Activated naive CD4-positive, alpha-beta T cell treated with Interleukin-2 at 50 U/mL for 16 hours (primary cell): ENCODE results near the gene RPS6KA4.

Experiments
- DNase-seq: peaks from one replicate; pipeline ENCODE4 v3.0.0-alpha.2; 2020

Gene RPS6KA4

DNA sequence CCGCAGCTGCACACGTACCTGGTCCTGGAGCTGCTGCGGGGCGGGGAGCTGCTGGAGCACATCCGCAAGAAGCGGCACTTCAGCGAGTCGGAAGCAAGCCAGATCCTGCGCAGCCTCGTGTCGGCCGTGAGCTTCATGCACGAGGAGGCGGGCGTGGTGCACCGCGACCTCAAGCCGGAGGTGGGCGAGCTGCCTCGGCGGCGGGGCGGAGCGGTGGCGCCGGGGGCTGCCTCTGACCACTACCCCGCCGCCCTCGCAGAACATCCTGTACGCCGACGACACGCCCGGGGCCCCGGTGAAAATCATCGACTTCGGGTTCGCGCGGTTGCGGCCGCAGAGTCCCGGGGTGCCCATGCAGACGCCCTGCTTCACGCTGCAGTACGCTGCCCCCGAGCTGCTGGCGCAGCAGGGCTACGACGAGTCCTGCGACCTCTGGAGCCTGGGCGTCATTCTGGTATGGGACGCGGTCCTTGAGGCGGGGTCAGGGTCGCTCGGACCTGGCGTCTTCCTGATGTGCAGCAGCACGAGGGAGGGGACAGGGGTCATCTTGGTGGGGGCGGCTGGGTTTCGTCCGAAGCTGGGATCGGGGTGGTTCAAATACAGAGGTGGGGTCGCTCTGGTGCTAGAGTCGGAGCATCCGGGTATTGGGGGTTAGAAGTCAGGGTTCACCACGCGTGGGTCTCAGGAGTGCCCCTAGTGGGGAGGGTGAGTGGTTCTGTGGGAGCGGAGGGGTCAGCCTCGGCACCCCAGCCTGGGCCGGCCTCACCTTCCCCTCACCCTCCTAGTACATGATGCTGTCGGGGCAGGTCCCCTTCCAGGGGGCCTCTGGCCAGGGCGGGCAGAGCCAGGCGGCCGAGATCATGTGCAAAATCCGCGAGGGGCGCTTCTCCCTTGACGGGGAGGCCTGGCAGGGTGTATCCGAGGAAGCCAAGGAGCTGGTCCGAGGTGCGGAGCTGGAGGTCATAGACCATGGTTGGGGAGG lies 10.8 kb downstream of the RPS6KA4 start:
- no peak for DNase-seq

DNA sequence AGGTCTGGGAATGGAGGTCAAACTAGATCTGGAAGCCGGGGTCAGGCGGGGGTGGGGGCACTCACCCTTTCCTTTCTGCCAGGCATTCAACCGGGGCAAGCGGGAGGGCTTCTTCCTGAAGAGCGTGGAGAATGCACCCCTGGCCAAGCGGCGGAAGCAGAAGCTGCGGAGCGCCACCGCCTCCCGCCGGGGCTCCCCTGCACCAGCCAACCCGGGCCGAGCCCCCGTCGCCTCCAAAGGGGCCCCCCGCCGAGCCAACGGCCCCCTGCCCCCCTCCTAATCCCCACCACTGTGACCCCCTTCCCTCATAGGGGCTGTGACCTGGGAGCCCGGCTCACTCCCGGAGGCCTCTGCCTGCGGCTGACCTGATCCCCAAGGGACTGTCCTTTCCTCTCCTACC lies 12.2 kb downstream of the RPS6KA4 start:
- DNase-seq = no peak

DNA sequence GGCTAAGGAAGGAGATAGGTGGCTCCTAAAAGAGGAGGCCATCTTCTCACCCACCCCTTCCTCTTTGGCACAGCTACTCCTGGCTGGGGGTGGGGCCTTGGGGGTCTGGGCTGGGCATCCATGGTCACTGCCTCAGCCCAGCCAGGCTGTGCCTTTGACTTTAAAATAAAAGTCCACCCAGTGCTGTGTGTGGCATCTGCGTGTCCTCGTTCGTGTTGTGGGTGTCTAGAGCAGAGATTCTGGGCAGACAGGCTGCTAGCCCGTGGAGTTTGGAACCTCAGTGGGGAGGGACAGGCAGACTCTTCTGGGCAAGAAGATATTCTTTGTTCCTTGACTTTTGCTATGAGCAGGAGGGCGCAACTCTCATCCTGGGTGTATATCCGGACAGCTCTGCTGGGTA lies 13.1 kb downstream of the RPS6KA4 start:
- no peak for DNase-seq

DNA sequence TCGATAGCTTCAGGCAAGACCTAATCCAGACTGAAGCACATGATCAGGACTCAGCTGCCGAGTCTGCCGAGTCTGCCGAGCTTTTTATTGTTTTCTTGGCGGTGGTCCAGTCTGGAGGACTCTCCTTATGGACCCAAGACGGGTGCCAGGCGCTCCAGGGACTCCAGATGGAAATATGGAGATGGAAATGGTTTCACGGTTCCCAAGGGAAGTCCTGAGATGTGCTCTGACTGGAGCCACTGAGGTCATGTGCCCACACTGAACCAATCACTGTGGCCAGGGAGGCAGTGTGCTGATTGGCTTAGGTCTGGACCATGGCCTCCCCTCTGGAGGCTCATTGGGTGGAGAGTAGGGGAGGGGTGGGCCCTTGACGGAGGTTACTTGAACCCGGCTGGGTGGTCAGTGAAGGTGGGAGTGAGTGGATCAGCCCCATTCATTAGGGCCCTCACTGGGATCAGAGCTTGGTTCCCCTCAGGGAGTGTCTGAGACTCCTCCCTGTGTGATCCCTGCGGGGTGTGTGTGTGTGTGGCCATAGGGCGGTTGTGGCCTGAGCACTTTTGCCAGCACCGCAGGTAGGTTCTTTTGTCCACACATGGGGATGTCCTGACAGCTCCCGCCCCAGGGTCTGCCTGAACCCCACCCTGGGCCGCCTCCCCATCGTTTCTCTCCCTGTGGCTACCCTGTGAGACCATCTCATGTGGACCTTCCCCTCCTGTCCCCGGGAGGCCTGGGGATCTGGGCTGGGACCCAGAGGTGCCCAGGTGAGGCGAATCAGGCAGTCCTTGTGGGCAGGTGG lies 14.0 kb downstream of the RPS6KA4 start:
- DNase-seq = no peak

DNA sequence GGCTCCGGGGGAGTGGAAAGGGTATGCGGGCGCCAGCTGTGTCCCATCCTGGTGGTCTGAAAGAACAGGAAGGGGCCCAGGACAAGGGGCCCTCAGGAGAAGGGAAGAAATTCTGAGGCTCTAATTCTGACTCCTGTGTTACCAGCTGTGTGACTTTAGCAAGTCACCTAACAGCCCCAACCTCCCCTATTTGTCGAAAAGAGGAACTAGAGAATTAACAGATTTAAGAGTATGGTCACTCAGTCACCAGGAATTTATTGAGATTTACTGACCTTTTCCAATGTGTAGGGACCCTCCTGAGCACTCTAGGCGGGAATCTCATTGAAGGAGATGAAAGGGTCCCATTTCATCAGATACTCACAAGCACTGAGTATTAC lies 14.6 kb downstream of the RPS6KA4 start:
- no peak for DNase-seq

DNA sequence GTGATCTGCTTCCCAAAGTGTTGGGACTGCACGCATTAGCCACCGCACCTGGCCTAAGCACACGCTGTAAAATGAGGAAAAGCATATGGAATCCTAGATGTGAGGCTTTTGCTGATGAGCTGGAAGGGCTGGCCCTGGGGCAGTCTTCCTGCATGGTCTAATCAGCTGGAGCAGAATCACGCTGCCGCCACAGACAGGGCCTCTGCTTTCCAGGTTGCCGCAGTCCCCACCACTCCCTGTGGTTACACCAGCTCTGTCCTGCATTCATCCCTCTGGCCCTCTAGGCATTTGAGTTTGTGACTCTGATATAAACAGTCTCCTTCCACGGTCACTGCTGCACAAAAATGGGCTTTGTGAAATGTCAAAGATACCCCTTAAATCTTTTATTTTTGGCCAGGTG lies 17.1 kb downstream of the RPS6KA4 start:
- no peak for DNase-seq

DNA sequence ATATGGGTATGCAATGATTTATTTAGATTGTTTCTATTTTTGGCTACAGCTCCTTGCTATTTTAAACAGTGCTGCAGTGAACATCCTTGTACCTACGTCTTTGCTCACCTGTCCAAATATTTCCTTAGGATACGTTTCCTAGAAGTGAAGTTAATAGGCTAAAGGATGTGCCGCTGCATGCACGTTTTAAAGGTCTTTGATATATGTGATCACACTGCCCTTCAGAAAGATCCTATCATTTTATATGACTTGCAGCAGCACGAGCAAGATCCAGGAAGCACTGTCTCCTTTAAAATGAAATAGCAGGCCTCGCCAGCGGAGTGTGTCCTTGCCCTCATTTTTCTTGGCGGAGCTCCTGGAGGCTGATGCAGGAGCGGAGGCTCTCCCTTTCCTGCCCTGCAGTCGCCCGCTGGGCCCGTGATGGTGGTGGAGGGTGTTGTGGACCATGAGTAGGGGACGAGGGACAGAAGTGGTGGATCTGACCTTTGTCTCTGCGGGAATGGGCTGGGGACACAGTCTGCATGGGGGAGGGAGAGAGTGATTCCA lies 19.4 kb downstream of the RPS6KA4 start:
- DNase-seq = no peak

DNA sequence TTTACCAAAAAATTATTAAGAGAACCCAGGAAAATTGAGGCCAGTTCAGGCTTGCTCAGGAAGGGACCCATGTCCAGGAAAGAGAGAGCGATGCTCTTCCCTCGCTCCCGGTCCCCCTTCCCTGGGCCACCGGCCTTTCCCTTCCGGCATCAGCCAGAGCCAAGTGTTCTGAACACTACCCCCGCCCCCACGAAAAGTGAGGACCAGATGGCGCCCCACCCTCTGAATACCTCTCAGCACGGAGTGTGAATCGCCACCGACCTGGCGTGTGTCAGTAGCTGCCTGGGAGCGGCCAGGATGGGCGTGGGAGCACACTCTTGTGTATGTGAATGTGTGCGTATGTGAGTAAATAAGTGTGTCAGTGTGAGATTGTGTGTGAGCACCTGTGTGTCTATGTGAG lies 20.2 kb downstream of the RPS6KA4 start:
- no peak for DNase-seq

DNA sequence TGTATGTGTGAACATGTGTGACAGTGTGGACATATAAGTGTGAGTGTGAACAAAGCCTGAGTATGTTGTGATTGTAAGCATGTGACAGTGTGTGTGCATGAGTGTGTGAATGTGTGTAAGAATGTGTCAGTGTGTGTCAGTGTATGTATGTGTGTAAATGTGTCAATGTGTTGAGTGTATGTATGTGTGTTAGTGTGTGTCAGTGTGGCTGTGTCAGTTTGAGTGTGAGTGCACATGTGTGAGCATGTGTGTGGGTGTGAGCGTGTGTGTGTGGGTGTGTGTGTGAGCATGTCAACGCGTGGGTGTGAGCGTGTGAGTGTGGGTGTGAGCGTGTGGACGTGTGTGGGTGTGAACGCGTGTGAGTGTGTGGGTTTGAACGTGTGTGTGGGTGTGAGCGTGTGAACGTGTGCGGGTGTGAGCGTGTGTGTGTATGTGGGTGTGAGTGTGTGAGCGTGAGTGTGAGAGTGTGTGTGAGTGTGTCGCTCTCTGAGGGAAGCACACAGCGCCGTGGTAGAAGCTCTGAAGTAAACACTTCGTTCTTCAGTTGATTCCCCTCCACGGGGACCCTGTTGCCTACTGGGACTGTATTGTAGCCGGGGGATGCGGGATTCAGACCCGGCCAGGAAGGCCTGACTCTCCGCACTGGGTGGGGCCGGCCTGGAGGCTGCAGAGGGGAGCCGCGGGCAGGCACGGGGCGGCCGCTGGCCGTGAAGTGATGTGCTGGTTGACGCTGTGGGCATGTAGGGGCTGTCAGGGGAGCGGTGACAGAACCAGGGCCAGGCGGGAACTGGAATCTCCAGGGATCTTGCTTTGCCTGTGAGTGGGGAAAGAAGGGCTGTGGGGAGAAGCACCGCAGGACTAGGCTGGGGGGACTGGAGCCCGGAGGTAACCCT lies 21.1 kb downstream of the RPS6KA4 start:
- no peak for DNase-seq

DNA sequence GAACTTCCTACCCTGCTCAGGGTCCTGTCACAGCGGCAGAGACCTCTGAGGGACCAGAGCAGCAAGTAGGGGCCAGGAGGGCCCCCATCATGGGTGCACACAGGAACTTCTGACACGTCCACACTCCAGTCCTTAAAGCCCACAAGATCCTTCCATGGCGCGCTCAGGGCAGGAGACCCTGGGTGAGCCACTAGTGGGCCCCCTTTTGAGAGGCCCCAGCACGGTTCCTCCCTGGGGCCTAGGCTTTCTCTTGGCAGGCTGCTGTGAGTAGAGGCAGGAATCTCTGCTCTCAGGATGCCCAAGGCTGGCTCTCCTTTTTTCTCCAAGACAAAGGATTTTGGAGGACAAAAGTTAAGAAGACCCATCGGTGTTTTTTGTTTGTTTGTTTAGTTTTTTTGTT lies 22.4 kb downstream of the RPS6KA4 start:
- no peak for DNase-seq

DNA sequence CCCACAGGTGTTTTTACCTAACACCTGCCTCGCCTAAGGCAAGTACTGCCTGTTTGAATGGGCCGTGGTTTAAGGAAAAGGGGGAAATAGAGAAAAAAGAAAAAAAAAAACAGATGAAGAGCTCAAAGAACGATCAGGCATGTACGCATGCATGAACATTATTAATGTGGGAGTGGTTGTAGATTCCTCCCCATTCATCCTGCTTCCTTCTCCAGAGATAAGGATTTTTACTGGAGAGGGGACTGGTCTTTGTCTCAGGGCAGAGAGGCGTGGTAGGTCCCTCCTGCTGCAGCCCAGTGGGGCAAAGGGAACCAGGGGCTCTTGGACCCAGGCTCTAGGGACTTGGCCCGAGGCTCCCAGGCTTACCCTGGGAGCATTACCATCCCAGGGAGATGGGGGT lies 23.1 kb downstream of the RPS6KA4 start:
- no peak for DNase-seq

DNA sequence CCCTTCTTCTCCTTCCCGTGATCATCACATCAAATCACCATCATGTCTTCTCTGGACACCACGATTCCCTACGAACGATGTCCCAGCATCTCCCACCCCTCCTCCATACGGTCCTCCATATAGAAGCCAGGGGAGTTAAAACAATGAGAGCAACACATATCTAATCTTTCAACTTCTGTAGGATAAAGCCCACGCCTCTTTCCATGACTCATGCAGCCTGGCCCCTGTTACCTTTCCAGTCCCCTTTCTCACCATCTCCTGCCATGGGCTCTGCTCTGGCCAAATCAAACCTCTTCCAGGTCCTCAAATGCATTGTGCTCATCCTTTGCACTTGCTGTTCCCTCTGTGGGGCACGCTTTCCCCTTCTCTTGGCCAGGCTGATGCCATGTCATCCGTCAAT lies 23.6 kb downstream of the RPS6KA4 start:
- no peak for DNase-seq

DNA sequence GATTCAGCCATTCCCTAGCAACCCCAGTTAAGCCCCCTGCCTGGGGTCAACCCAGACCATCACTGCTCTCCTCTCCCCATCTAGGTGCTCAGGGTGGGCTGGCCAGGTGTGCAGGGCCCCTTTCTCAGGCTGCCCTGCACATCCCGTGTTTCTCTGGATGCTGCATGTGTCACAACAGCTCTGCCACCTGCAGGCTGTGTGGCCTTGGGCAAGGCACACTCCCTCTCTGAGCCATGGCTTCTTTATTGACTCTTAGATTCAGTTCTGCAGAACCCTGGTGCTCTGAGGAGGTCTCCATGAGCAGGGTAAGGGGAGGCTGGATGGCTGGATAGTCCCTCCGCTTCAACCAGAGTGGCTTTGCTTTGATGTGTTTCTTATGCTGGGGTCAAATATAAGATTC lies 24.6 kb downstream of the RPS6KA4 start:
- DNase-seq = no peak

DNA sequence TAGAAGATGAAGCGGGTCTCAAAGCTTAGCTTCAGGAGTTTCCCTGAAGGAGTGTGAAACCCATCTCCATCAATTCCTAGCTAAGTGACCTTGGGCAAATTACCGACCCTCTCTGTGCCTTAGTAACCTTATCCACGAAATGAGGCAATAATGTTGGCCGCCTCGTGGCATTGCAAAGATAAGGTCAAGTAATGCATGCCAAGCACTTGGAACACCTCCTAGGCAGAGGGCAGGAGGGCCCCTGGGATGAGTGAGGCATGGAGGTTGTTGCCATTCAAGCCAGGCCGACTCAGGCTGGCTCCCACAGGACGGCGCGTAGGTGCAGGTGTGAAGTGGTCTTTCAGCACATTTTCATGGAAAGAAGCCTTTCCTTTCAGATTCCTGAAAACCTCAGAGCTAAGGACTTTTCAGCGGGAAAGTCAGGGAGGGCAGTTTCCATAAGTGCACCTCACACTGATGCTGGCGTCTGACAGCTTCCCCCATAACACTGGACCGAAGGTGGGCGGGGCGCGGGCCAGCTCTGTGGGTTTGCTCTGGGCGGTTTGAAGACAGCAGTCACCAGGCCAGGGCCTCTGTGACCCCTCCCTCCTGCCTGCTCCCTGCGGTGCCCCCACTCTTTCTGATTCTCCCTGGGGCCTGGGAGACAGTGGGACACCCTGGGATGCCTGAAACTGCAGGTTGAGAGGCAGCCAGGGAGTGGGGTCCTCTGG lies 25.2 kb downstream of the RPS6KA4 start:
- DNase-seq = no peak

DNA sequence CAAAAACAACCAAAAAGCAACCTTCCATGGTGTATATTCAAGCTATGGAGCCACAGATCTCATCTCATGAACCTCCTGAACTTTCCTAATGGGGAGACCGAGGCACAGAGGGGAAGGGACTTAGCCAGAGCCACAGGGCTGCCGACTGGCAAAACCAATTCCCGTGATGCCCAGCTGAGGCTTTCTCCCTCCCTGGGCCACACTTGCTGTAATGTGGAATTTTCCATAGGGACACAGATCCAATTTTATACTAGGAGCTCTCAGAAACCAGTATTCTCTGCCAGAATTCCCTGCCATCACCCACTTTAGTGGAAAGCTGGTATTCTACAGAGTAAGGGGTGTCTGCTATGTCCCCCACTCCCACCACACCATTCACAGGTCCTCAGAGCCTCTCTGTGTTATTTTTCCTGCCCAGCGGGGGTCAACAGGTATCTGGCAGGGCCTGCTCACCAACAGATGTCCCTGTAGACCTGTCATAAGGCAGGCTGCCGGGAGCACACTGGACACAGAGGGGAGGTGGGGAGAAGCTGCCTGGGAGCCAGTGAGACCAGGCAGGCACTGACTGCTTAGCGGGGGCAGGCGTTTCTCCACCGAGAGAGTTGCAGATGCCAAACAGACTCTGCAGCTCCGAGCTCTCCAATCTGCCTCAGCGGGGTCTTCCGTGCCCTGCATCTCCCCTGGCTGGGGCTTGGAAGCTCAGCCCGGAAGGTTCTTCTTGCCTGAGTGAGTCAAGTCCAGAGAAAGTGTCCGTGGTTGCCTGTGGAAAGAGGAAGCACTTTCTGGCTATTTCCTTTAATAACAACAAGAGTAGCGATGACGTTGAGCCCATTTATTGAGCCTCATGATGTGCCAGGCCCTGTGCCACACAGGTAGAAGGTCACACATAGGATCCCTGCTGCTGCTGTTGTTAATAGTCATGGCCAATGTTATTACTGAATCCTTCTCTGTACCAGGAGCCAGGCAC lies 26.3 kb downstream of the RPS6KA4 start:
- DNase-seq = no peak

DNA sequence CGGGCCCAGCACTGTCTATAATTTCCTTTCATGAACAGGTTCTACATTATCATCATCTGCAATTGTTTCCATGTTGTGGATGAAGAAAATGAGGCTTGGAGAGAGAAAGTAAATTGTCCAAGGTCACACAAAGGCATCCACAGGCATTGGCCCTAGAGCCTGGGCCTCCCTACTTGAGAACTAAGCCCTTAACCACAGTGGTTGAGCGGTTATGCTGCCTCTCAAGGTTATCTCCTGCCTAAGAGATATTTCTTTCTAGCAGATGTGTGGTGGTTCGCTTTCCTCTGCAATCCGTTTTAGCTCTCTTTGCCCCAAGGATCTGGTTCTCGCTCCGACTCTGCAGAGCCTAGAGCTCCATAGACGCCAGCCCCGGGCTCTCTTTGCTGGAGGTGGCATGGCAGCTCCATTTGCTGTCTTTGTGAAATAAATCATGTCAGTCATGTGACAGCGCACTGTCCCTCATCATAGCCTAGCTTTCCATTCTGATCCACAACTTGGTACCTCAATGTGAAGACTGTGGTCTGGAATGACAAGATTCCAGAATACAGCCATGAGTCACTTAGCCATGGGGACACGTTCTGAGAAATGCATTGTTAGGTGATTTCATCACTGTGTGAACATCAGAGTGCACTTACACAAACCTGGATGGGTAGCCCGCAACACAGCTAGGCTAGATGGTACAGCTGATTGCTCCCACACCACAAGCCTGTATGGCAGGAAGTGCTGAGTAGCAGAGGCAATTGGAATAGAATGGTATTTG lies 27.2 kb downstream of the RPS6KA4 start:
- DNase-seq = no peak

DNA sequence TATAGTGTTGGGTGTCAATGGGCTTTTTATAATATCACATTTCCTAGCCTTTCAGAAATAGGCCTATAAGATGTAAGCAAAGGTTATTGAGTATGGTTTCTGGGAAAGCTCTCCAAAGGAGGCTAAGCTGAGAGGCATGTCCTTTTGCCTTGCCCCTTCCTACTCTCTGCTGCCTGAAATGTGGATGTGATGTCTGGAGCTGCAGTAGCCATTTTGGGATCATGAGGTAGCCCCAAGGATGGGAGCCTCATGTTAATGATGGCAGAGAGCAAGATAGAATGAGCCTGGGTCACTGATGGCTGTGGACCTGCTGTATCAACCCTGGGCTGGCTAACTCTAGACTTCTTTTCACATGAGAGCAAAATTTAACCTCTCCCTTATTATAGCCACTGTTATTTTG lies 29.0 kb downstream of the RPS6KA4 start:
- DNase-seq = no peak

DNA sequence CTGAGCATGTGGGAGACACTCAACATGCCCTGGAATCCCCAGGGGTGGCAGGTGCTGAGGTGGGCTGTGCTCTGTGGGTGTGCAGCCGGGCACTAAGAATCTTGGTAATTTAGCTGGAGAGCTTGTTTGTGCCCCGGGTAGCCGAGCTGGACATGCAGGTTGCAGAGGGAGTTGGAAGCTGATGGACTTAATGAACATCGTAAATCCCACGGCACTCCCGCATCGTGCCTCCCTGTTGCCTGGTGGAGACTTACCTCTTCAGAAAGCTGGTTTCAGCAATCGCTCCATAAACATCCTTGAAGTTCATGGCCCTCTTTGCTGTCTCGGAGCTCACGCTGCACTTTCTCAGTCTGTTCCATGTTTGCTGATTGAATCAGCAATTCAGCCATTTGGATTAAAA lies 29.9 kb downstream of the RPS6KA4 start:
- no peak for DNase-seq

DNA sequence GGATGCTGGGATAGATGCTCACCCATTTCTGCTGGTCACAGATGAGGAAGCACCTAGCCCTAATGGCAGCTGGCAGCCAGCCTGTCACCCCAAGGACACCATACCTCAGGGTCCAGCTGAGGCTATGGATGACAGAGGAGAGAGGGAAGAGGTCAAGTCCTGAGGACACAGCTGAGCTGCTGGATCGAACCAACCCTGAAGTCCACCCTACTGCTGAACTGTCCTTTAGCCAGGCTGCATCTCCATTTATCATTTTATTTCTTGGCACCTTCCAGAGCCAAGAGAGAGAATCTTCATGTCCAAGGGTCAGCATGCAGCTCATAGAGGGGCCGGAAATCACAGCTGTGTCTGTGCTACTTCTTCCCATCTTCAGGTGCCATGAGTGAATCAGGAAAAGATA lies 30.9 kb downstream of the RPS6KA4 start:
- DNase-seq = no peak

DNA sequence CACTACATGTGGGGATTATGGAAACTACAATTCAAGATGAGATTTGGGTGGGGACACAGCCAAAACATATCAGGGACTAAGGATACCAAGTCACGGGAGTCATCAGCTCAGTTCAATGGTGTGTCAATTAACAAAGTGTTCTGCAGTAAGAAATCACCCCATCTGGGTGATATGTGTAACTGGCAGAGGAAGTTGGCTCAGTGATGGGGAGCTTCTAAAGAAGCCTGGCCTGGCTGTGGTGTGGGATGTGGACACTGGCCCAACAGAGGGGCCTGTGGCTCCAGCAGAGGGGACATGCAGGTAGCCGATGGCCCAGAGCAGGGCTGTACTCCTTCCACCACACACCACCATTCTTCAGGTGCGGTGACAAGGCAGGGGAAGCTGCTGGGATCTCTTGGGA lies 31.6 kb downstream of the RPS6KA4 start:
- DNase-seq = no peak
